ENCODE results near the gene PNPLA7. TPM values are rescaled to one million over a fixed set of nuclear protein-coding genes. Genes with fewer than 3 reads are reported as not detected.

Gene PNPLA7
- total and polyA plus RNA-seq, 2 of the 13 experiments (the other 11 are each of a cell fraction or from before 2014, with no cell fraction given) = 0.42 to 1.5 TPM

GRCh38 chr9:137540536-137540935 lies 9.7 kb downstream of the PNPLA7 start:
- ATAC-seq = no peak
- Histone ChIP-seq H3K27ac (ENCODE audit: extremely low read length, insufficient read depth, low read length) (no peak overlapping the region), H2AFZ (ENCODE audit: low read length) (no peak overlapping the region), H3K4me3 (replicated peaks in 1 of 3; ENCODE audit: insufficient read depth in 1 of 3, low read depth in 2 of 3, low read length in 3 of 3) (no peak overlapping the region), H3K27me3 (ENCODE audit: control insufficient read depth in 1 of 2, insufficient read depth in 2 of 2, low read length in 2 of 2) (peaks cover 0 to 2% of the 10 kb centered on the region in 2 experiments; a peak in 2 of 5 replicates), H3K9ac (ENCODE audit: insufficient read depth, low read depth, low read length) (no peak overlapping the region), H4K20me1 (ENCODE audit: insufficient read depth, low read length) (no peaks in the 10 kb centered on the region), H3K9me3 (ENCODE audit: low read length) (no peaks in the 10 kb centered on the region), H3K79me2 (ENCODE audit: insufficient read depth, low read length) (no peaks in the 10 kb centered on the region), H3K4me1 (ENCODE audit: insufficient read depth, low read length) (no peaks in the 10 kb centered on the region; the same call in 1 of the 2 replicates), H3K36me3 (replicated peaks in 1 of 2; ENCODE audit: control insufficient read depth in 1 of 2, insufficient read depth in 2 of 2, low read length in 2 of 2) (no peaks in the 10 kb centered on the region), H3K4me2 (ENCODE audit: low read depth, low read length) (no peak overlapping the region)
- in situ Hi-C loops (cut with HindIII; ENCODE audit: extremely low pct_ligation_motif_present, low pct_unique_long_range_greater_than_20kb) = no loop called here
- no peak for FAIRE-seq
- TF ChIP-seq MBD4 (IDR thresholded peaks at IDR 0.05; ENCODE audit: borderline replicate concordance, low read length) = no peak
- TF ChIP-seq ZNF619 (CRISPR knock-in tag; IDR thresholded peaks at IDR 0.05) = no peak
- no peak for TF ChIP-seq NFIC (IDR thresholded peaks at IDR 0.05; ENCODE audit: low read length)
- no peak for TF ChIP-seq ZNF703 (CRISPR knock-in tag; IDR thresholded peaks at IDR 0.05; ENCODE audit: borderline replicate concordance)
- TF ChIP-seq, protein P1, sequence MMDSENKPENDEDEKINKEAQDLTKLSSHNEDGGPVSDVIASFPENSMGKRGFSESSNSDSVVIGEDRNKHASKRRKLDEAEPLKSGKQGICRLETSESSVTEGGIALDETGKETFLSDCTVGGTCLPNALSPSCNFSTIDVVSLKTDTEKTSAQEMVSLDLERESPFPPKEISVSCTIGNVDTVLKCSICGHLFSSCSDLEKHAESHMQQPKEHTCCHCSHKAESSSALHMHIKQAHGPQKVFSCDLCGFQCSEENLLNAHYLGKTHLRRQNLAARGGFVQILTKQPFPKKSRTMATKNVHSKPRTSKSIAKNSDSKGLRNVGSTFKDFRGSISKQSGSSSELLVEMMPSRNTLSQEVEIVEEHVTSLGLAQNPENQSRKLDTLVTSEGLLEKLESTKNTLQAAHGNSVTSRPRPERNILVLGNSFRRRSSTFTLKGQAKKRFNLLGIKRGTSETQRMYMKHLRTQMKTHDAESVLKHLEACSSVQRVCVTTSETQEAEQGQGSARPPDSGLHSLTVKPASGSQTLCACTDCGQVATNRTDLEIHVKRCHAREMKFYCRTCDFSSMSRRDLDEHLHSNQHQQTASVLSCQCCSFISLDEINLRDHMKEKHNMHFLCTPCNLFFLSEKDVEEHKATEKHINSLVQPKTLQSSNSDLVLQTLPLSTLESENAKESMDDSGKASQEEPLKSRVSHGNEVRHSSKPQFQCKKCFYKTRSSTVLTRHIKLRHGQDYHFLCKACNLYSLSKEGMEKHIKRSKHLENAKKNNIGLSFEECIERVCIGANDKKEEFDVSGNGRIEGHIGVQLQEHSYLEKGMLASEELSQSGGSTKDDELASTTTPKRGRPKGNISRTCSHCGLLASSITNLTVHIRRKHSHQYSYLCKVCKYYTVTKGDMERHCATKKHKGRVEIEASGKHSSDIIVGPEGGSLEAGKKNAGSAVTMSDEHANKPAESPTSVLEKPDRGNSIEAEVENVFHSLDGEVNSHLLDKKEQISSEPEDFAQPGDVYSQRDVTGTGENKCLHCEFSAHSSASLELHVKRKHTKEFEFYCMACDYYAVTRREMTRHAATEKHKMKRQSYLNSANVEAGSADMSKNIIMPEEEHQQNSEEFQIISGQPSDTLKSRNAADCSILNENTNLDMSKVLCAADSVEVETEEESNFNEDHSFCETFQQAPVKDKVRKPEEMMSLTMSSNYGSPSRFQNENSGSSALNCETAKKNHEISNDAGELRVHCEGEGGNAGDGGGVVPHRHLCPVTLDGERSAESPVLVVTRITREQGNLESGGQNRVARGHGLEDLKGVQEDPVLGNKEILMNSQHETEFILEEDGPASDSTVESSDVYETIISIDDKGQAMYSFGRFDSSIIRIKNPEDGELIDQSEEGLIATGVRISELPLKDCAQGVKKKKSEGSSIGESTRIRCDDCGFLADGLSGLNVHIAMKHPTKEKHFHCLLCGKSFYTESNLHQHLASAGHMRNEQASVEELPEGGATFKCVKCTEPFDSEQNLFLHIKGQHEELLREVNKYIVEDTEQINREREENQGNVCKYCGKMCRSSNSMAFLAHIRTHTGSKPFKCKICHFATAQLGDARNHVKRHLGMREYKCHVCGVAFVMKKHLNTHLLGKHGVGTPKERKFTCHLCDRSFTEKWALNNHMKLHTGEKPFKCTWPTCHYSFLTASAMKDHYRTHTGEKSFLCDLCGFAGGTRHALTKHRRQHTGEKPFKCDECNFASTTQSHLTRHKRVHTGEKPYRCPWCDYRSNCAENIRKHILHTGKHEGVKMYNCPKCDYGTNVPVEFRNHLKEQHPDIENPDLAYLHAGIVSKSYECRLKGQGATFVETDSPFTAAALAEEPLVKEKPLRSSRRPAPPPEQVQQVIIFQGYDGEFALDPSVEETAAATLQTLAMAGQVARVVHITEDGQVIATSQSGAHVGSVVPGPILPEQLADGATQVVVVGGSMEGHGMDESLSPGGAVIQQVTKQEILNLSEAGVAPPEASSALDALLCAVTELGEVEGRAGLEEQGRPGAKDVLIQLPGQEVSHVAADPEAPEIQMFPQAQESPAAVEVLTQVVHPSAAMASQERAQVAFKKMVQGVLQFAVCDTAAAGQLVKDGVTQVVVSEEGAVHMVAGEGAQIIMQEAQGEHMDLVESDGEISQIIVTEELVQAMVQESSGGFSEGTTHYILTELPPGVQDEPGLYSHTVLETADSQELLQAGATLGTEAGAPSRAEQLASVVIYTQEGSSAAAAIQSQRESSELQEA (CRISPR knock-in tag; IDR thresholded peaks at IDR 0.05; ENCODE audit: not compliant biosample characterization) = no peak
- TF ChIP-seq TBX2 (CRISPR knock-in tag; IDR thresholded peaks at IDR 0.05; ENCODE audit: borderline replicate concordance) = no peak
- no peak for TF ChIP-seq ZMYM3 (CRISPR knock-in tag; IDR thresholded peaks at IDR 0.05)
- no peak for TF ChIP-seq CHCHD3 (CRISPR knock-in tag; IDR thresholded peaks at IDR 0.05)
- no peak for TF ChIP-seq AHR (CRISPR knock-in tag; IDR thresholded peaks at IDR 0.05)
- no peak for TF ChIP-seq GABPB1 (CRISPR knock-in tag; IDR thresholded peaks at IDR 0.05)
- no peak for DNase-seq (ENCODE audit: low spot score)
- BruUV-seq (replicated peaks) = no TSS peak
- WGBS (ENCODE audit: low lambda C conversion rate) = 64% methylated on average over 4 of the region's 18 CpGs
- ChIA-PET POLR2A (no interaction called here), CTCF (ENCODE audit: low intra/inter-chr PET ratio, low total read pairs) (no interaction called here)
- intact Hi-C loops (cut with micrococcal nuclease; ENCODE audit: unreplicated experiment) = no loop called here

All from HepG2 (cell line).